Measurements from ENCODE around the gene RNASE12. TPM values are rescaled to one million over a fixed set of nuclear protein-coding genes. Genes with fewer than 3 reads are reported as not detected.

RNASE12 gene
- total and polyA plus RNA-seq, 9 of the 15 experiments (the other 6 are each of a cell fraction or from before 2014, with no cell fraction given), result 0.24 TPM; not detected in 8

DNA sequence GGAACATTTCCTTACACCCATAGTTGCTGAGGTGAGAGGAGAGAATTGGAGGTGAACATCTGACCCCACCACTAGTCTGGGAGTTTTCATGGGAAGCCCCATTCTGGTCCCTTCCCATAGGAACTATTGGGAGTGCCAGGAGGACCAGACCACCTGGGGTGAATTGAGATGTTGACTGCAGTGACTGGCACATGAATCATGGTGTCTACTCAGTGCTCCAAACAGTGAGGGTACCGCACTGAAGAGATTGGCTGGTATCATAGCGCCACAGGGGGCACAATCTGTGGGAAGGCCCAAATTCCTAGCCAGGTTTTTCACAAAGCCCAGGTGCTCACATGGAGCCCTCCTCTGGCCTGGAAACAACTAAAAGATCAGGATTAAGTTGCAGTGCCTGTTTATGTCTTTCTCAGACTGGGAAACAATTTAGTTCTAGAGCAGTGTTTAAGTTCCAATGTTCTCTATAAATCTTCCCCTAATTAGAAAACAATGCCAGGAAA, 26.6 kb downstream of the RNASE12 start:
- Histone ChIP-seq H3K79me2 (ENCODE audit: control insufficient read depth, insufficient read depth, low read length) (no peaks in the 10 kb centered on the region), H4K20me1 (replicated peaks; ENCODE audit: control insufficient read depth, insufficient read depth, low read length) (no peaks in the 10 kb centered on the region), H3K9ac (ENCODE audit: insufficient read depth in 1 of 2, low read depth in 2 of 2, low read length in 2 of 2) (no peak overlapping the region), H2AFZ (ENCODE audit: low read depth, low read length) (no peak overlapping the region), H3K36me3 (ENCODE audit: control insufficient read depth, insufficient read depth, low read length) (no peaks in the 10 kb centered on the region), H3K4me2 (ENCODE audit: insufficient read depth, low read length) (no peak overlapping the region), H3K4me1 (replicated peaks in 1 of 2; ENCODE audit: control insufficient read depth in 2 of 2, insufficient read depth in 2 of 2, low read length in 2 of 2) (peaks cover 0 to 12% of the 10 kb centered on the region in 2 experiments; a peak in 1 of 5 replicates), H3K27ac (ENCODE audit: extremely low read depth, low read depth, low read length) (no peak overlapping the region), H3K9me1 (ENCODE audit: control insufficient read depth, insufficient read depth, low read length) (no peaks in the 10 kb centered on the region), H3K27me3 (ENCODE audit: control insufficient read depth in 2 of 2, insufficient read depth in 2 of 2, low read length in 2 of 2) (no peaks in the 10 kb centered on the region), H3K4me3 (no peak overlapping the region), H3K9me3 (replicated peaks; ENCODE audit: control insufficient read depth, insufficient read depth, low read depth, low read length) (no peaks in the 10 kb centered on the region)
- ChIA-PET POLR2A (no interaction called here), CTCF (ENCODE audit: low intra/inter-chr PET ratio) (no interaction called here)
- no TSS peak for BruUV-seq (replicated peaks)
- WGBS (ENCODE audit: insufficient coverage, low coverage, missing lambda C conversion rate), result 83% methylated on average over 2 of the region's 2 CpGs
- no peak for TF ChIP-seq ZNF253 (CRISPR knock-in tag; conservative IDR thresholded peaks at IDR 0.05)
- TF ChIP-seq HDAC3 (IDR thresholded peaks at IDR 0.05; ENCODE audit: borderline replicate concordance, partially characterized antibody), result no peak
- TF ChIP-seq ETS1 (conservative IDR thresholded peaks at IDR 0.05; ENCODE audit: control insufficient read depth, low read depth, low read length), result no peak
- TF ChIP-seq CTBP1 (IDR thresholded peaks at IDR 0.05; ENCODE audit: borderline replicate concordance), result no peak
- TF ChIP-seq NFE2L1 (tag; IDR thresholded peaks at IDR 0.05; ENCODE audit: borderline replicate concordance, low read depth), result no peak
- TF ChIP-seq, protein P1, sequence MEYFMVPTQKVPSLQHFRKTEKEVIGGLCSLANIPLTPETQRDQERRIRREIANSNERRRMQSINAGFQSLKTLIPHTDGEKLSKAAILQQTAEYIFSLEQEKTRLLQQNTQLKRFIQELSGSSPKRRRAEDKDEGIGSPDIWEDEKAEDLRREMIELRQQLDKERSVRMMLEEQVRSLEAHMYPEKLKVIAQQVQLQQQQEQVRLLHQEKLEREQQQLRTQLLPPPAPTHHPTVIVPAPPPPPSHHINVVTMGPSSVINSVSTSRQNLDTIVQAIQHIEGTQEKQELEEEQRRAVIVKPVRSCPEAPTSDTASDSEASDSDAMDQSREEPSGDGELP (CRISPR knock-in tag; IDR thresholded peaks at IDR 0.05; ENCODE audit: borderline replicate concordance), result no peak
- no peak for TF ChIP-seq ZNF311 (CRISPR knock-in tag; IDR thresholded peaks at IDR 0.05)
- no peak for TF ChIP-seq ZNF12 (CRISPR knock-in tag; IDR thresholded peaks at IDR 0.05)
- TF ChIP-seq NFATC3 (IDR thresholded peaks at IDR 0.05), result no peak
- TF ChIP-seq PRDM10 (IDR thresholded peaks at IDR 0.05; ENCODE audit: partially characterized antibody), result no peak
- no peak for TF ChIP-seq FOSL1 (tag; conservative IDR thresholded peaks at IDR 0.05)
- no peak for TF ChIP-seq ZEB2 (IDR thresholded peaks at IDR 0.05)
- TF ChIP-seq MXD1 (CRISPR knock-in tag; IDR thresholded peaks at IDR 0.05; ENCODE audit: borderline replicate concordance, poor library complexity, severe bottlenecking), result no peak
- no peak for TF ChIP-seq SNAPC5 (CRISPR knock-in tag; IDR thresholded peaks at IDR 0.05)
- no peak for TF ChIP-seq ZNF717 (CRISPR knock-in tag; IDR thresholded peaks at IDR 0.05)
- no peak for DNase-seq (ENCODE audit: extremely low read depth in 1 of 4, low spot score in 3 of 4)
- intact Hi-C loops (cut with micrococcal nuclease) (no loop called here), in situ Hi-C loops (cut with MboI) (no loop called here)
- ATAC-seq, result no peak
- no peak for FAIRE-seq

All from K562 (cell line).